ENCODE data around the gene SPRR5.

SPRR5 gene

GRCh38 chr1:152959801-152960451 is 12.9 kb downstream of the SPRR5 start:
- no peak overlapping the region for H3K27ac Mint-ChIP-seq
- H3K27me3 Mint-ChIP-seq: peaks cover 5 to 30% of the 10 kb centered on the region in 2 donors
- DNase-seq (no peak), ATAC-seq (replicated peaks) (no peak)
- H3K4me3 Mint-ChIP-seq: no peak overlapping the region
- H3K9me3 Mint-ChIP-seq: no peaks in the 10 kb centered on the region
- H3K4me1 Mint-ChIP-seq (ENCODE audit: low read depth in 2 of 2): peaks cover 0 to 2% of the 10 kb centered on the region in 2 donors
- H3K36me3 Mint-ChIP-seq (ENCODE audit: insufficient read depth): no peaks in the 10 kb centered on the region

GRCh38 chr1:152960452-152961044 is 13.5 kb downstream of the SPRR5 start:
- H3K36me3 Mint-ChIP-seq (ENCODE audit: insufficient read depth): no peaks in the 10 kb centered on the region
- ATAC-seq (replicated peaks): no peak

DNA sequence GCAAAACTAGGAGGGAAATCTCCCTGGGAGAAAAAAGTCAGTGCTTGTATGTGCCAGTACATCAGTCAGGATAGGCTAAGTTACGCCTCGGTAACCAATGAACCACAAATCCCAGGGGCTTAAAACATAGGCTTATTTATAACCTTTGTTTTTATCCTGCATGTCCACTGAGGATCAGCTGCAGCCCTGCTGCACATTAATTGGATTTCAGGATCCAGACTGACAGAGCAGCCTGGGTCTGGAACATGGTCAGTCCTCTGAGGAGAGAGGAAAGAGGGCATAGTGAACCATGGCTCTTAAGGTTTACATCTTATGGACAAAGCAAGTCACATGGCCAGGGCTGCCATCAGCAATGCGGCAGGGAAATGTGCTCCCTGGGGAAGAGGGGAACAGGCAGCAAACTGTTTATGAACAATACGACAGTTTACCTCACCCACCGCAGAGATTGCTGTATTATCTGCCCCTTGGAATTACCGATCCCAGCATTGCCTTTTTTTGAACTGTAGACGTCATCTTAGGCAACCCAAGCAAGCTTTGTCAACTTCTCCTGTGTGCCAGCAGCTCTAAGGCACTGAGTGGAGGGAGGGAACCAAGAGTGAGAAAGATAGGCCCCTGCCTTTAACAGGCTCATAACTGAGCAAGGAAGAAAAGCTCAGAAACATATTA is 14.4 kb downstream of the SPRR5 start:
- Mint-ChIP-seq H3K4me1 (ENCODE audit: low read depth in 2 of 2) (peaks cover 0 to 2% of the 10 kb centered on the region in 2 donors), H3K27ac (no peak overlapping the region), H3K27me3 (peaks cover 5 to 42% of the 10 kb centered on the region in 2 donors), H3K4me3 (no peak overlapping the region), H3K9me3 (no peaks in the 10 kb centered on the region), H3K36me3 (ENCODE audit: insufficient read depth) (no peaks in the 10 kb centered on the region)
- DNase-seq: no peak
- no peak for ATAC-seq (replicated peaks)

More at GRCh38 chr1:152960452-152961044, 13.5 kb downstream of the SPRR5 start:
- Mint-ChIP-seq H3K4me1 (ENCODE audit: low read depth in 2 of 2) (peaks cover 0 to 2% of the 10 kb centered on the region in 2 donors), H3K9me3 (no peaks in the 10 kb centered on the region), H3K27me3 (peaks cover 5 to 36% of the 10 kb centered on the region in 2 donors), H3K4me3 (no peak overlapping the region), H3K27ac (no peak overlapping the region)
- no peak for DNase-seq

DNA sequence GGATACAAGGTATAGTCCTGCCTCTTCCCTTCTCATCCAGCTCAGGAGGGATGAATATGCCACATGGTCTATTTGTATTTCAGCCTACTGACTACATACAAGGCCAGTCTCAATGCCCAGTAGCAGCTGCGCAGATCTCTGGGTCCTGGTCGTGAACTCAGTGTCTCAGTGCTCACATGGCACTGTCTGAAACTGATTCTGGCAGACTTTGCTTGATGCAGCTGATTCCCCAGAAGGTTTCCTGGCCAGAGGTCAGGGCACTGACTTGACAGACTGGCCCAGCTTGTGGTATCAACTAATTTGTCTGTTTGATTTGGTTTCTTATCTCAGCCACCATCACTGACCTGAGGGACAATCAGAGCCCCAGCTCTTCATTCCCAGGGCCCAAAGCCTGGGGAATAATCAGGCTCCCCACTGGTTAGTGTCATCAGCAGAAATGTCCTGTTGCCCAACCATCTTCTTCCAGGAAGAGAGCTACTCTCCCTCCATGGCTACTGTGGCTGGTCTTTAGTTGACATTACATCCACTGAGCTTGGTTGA is 15.9 kb downstream of the SPRR5 start:
- H3K36me3 Mint-ChIP-seq (ENCODE audit: insufficient read depth): no peaks in the 10 kb centered on the region
- peaks cover 0 to 2% of the 10 kb centered on the region in 2 donors for H3K4me1 Mint-ChIP-seq (ENCODE audit: low read depth in 2 of 2)
- ATAC-seq (replicated peaks): no peak
- no peak for DNase-seq
- H3K9me3 Mint-ChIP-seq: no peaks in the 10 kb centered on the region
- no peak overlapping the region for H3K4me3 Mint-ChIP-seq
- H3K27me3 Mint-ChIP-seq: peaks cover 5 to 52% of the 10 kb centered on the region in 2 donors
- H3K27ac Mint-ChIP-seq: no peak overlapping the region

DNA sequence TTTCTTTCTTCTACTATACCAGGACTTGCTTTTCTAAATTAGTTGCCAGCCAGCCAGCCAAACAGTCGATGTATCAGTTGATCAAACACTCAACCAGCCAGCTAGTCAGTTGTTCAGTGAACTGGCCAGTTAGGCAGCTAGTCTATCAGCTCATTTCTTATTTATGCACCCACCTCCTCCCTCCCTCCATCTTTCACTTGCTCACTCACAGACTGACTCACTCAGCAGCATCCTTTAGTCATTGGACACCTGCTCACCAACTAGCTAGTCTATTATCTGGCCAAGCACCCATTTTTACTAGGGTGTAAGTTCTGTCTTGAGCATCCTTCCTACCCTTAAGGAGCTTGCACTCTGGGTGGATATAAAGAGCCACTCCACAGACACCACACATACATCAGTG is 17.5 kb downstream of the SPRR5 start:
- Mint-ChIP-seq H3K27me3 (peaks cover 5 to 45% of the 10 kb centered on the region in 2 donors), H3K4me3 (no peak overlapping the region), H3K36me3 (ENCODE audit: insufficient read depth) (no peaks in the 10 kb centered on the region), H3K4me1 (ENCODE audit: low read depth in 2 of 2) (no peaks in the 10 kb centered on the region), H3K9me3 (no peaks in the 10 kb centered on the region), H3K27ac (no peak overlapping the region)
- no peak for DNase-seq
- ATAC-seq (replicated peaks): no peak

- no peak overlapping the region for H3K27ac Mint-ChIP-seq
- H3K9me3 Mint-ChIP-seq: no peaks in the 10 kb centered on the region
- H3K27me3 Mint-ChIP-seq: peaks cover 0 to 35% of the 10 kb centered on the region in 2 donors
- ATAC-seq (replicated peaks) (no peak), DNase-seq (no peak)
- H3K4me1 Mint-ChIP-seq (ENCODE audit: low read depth in 2 of 2): no peaks in the 10 kb centered on the region
- no peak overlapping the region for H3K4me3 Mint-ChIP-seq
- H3K36me3 Mint-ChIP-seq (ENCODE audit: insufficient read depth): no peaks in the 10 kb centered on the region
These were observed 18.8 kb downstream of the SPRR5 start for GRCh38 chr1:152965853-152966252.

GRCh38 chr1:152967201-152967600 is 20.2 kb downstream of the SPRR5 start:
- Mint-ChIP-seq H3K4me1 (ENCODE audit: low read depth in 2 of 2) (no peaks in the 10 kb centered on the region), H3K9me3 (no peaks in the 10 kb centered on the region), H3K27ac (no peak overlapping the region), H3K36me3 (ENCODE audit: insufficient read depth) (no peaks in the 10 kb centered on the region), H3K27me3 (peaks cover 8 to 34% of the 10 kb centered on the region in 2 donors), H3K4me3 (no peak overlapping the region)
- DNase-seq: no peak
- ATAC-seq (replicated peaks): no peak

DNA sequence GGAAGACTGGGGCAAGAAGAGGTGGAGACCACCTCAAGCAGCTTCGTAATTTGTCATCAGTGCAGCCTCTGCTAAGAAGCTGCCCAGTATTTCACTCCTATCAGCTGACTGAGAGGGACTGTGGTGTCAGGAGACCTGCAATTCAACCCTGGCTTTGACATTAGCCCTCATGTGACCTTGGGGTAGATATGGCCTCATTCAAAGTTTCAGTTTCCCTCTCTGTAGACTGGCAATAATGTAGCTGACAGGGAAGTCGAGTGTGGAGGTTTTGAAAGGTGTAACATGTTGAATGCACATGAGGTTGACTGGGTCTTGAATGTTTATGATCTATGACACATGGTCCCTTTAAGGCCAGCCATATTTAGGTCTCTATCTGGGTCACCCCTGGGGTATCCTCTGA is 21.2 kb downstream of the SPRR5 start:
- H3K27ac Mint-ChIP-seq: no peak overlapping the region
- H3K36me3 Mint-ChIP-seq (ENCODE audit: insufficient read depth): no peaks in the 10 kb centered on the region
- no peaks in the 10 kb centered on the region for H3K4me1 Mint-ChIP-seq (ENCODE audit: low read depth in 2 of 2)
- no peak overlapping the region for H3K4me3 Mint-ChIP-seq
- ATAC-seq (replicated peaks) (no peak), DNase-seq (no peak)
- peaks cover 16 to 45% of the 10 kb centered on the region in 2 donors for H3K27me3 Mint-ChIP-seq
- no peaks in the 10 kb centered on the region for H3K9me3 Mint-ChIP-seq

GRCh38 chr1:152969036-152969435 is 22.0 kb downstream of the SPRR5 start:
- no peaks in the 10 kb centered on the region for H3K4me1 Mint-ChIP-seq (ENCODE audit: low read depth in 2 of 2)
- H3K27ac Mint-ChIP-seq: no peak overlapping the region
- no peak overlapping the region for H3K4me3 Mint-ChIP-seq
- DNase-seq: no peak
- no peaks in the 10 kb centered on the region for H3K9me3 Mint-ChIP-seq
- peaks cover 24 to 53% of the 10 kb centered on the region in 2 donors for H3K27me3 Mint-ChIP-seq
- ATAC-seq (replicated peaks): no peak
- no peaks in the 10 kb centered on the region for H3K36me3 Mint-ChIP-seq (ENCODE audit: insufficient read depth)

DNA sequence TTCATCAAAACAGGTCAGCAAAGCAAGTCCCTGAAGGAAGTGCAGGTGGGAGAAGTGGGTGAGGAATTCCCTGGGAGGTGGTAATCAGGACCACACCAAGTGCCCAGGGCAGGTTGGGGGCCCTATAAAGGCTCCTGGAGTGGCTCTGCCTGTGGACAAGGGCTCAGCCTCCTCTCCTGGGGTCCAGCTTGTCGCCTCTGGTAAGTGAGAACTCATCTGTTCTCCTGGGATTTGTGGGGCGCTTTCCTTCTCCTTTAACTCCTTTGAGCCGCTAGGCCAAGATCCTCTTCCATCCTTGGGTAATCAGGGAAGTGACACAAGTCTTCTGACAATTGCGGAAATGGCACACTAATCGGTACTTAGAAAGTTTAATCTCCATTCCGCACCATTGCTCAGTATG is 23.5 kb downstream of the SPRR5 start, which contains the start of gene SPRR4:
Gene SPRR4 (plus strand): TSS at position 154 of the 400 bp plus-strand sequence. CDS start 1,243 bp downstream, outside the sequence.
- Mint-ChIP-seq H3K27me3 (peaks cover 28 to 50% of the 10 kb centered on the region in 2 donors), H3K9me3 (no peaks in the 10 kb centered on the region), H3K4me3 (no peak within 1 kb of the TSS), H3K4me1 (ENCODE audit: low read depth in 2 of 2) (no peaks in the 10 kb centered on the region), H3K27ac (no peak within 1 kb of the TSS), H3K36me3 (ENCODE audit: insufficient read depth) (no peaks in the 10 kb centered on the region)
- ATAC-seq (replicated peaks): no peak
- no peak for DNase-seq

GRCh38 chr1:152972196-152972886 is 25.3 kb downstream of the SPRR5 start:
- no peak overlapping the region for H3K4me3 Mint-ChIP-seq
- no peak overlapping the region for H3K27ac Mint-ChIP-seq
- DNase-seq (no peak), ATAC-seq (replicated peaks) (no peak)
- H3K9me3 Mint-ChIP-seq: no peaks in the 10 kb centered on the region
- H3K4me1 Mint-ChIP-seq (ENCODE audit: low read depth in 2 of 2): no peaks in the 10 kb centered on the region
- H3K36me3 Mint-ChIP-seq (ENCODE audit: insufficient read depth): no peaks in the 10 kb centered on the region
- peaks cover 35 to 37% of the 10 kb centered on the region in 2 donors for H3K27me3 Mint-ChIP-seq

DNA sequence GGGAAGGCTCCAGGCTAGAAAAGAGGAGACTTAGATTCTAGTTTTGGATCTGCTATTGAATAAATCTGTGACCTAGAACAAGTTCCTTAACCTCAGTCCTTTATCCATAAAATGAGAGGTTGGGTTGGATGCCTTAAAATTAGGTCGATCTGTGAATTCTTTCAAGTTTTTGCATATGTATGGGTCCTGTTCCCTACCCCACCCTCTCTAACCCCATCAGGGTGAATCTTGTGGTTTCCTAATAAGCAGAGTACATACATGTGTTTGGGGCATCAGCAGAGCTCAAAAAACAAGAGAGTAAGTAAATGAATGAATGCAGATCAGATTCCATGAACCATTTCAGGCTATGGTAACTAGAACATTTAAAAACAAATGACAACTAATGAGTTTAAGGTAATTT is 29.7 kb downstream of the SPRR5 start:
- Mint-ChIP-seq H3K4me1 (ENCODE audit: low read depth in 2 of 2) (no peaks in the 10 kb centered on the region), H3K27ac (no peak overlapping the region), H3K27me3 (peaks cover 58 to 66% of the 10 kb centered on the region in 2 donors), H3K4me3 (no peak overlapping the region), H3K9me3 (no peaks in the 10 kb centered on the region), H3K36me3 (ENCODE audit: insufficient read depth) (no peaks in the 10 kb centered on the region)
- ATAC-seq (replicated peaks) (no peak), DNase-seq (no peak)

GRCh38 chr1:152977614-152978013 is 30.6 kb downstream of the SPRR5 start:
- H3K36me3 Mint-ChIP-seq (ENCODE audit: insufficient read depth): no peaks in the 10 kb centered on the region
- no peak overlapping the region for H3K4me3 Mint-ChIP-seq
- DNase-seq: no peak
- no peak overlapping the region for H3K27ac Mint-ChIP-seq
- H3K27me3 Mint-ChIP-seq: peaks cover 56 to 66% of the 10 kb centered on the region in 2 donors
- H3K9me3 Mint-ChIP-seq: no peaks in the 10 kb centered on the region
- no peak for ATAC-seq (replicated peaks)
- no peaks in the 10 kb centered on the region for H3K4me1 Mint-ChIP-seq (ENCODE audit: low read depth in 2 of 2)
